HFF-Myc (cell line): ENCODE measurements around the gene RAB40C.
A peak's percentile ranks its signal among the peaks of the same experiment; 100 is the strongest.

Experiments used
- DNase-seq: peaks from one replicate; pipeline ENCODE4 v3.0.0-alpha.2; 2011; ENCODE audit warnings: low read depth; ENCODE audit errors: extremely low read depth
- H3K4me3 ChIP-seq: replicated peaks from 2 replicates; pipeline ENCODE4 v1.5.1; 2011; ENCODE audit warnings: low read depth, mild to moderate bottlenecking, control low read depth, low read length
- CTCF ChIP-seq: IDR thresholded peaks from 2 replicates; pipeline ENCODE4 v1.5.1; 2012; ENCODE audit warnings: mild to moderate bottlenecking, low read depth, low read length, control low read depth; ENCODE audit errors: missing control alignments

The RAB40C gene

GRCh38 chr16:637081-638018 lies 47.5 kb downstream of the RAB40C start:
- H3K4me3 ChIP-seq: peak overlapping the region; percentile 87
- TF ChIP-seq CTCF: no peak
- DNase-seq: no peak

GRCh38 chr16:638034-638543 lies 48.2 kb downstream of the RAB40C start:
- TF ChIP-seq CTCF: no peak
- DNase-seq: no peak
- no peak overlapping the region for H3K4me3 ChIP-seq

GRCh38 chr16:638836-639235 lies 49.0 kb downstream of the RAB40C start:
- no peak for TF ChIP-seq CTCF
- no peak overlapping the region for H3K4me3 ChIP-seq
- DNase-seq: no peak

- no peak for DNase-seq
- TF ChIP-seq CTCF: no peak
- H3K4me3 ChIP-seq: peak overlapping the region; percentile 55; the same call in 1 of the 2 replicates
These were observed 50.7 kb downstream of the RAB40C start for GRCh38 chr16:640614-641013.

- DNase-seq: no peak
- TF ChIP-seq CTCF: no peak
- peak within 1 kb of the TSS; percentile 55 for H3K4me3 ChIP-seq
These were observed 51.7 kb downstream of the RAB40C start, which contains the start of gene MCRIP2 for GRCh38 chr16:641326-642188. Gene MCRIP2, plus strand, starts transcription at chr16:641828. Its CDS starts 164 bp downstream, at chr16:641992.

- TF ChIP-seq CTCF: no peak
- DNase-seq: no peak
- H3K4me3 ChIP-seq: peak overlapping the region; percentile 55
These were observed 52.6 kb downstream of the RAB40C start for GRCh38 chr16:642189-643049.
